Measurements from ENCODE around the gene C3AR1. TPM values are rescaled to one million over a fixed set of nuclear protein-coding genes. Genes with fewer than 3 reads are reported as not detected.

The C3AR1 gene
- total and polyA plus RNA-seq, 2 of the 13 experiments (the other 11 are each of a cell fraction or from before 2014, with no cell fraction given) = not detected

GRCh38 chr12:8077207-8077606 is 11.0 kb upstream of the C3AR1 start (continued):
- TF ChIP-seq ZNF646 (CRISPR knock-in tag; IDR thresholded peaks at IDR 0.05) (no peak), NKX3-1 (CRISPR knock-in tag; IDR thresholded peaks at IDR 0.05) (no peak), DMAP1 (CRISPR knock-in tag; IDR thresholded peaks at IDR 0.05) (no peak), ZNF234 (CRISPR knock-in tag; conservative IDR thresholded peaks at IDR 0.05) (no peak), ZNF782 (CRISPR knock-in tag; IDR thresholded peaks at IDR 0.05; ENCODE audit: borderline replicate concordance) (no peak), HDAC2 (CRISPR knock-in tag; IDR thresholded peaks at IDR 0.05) (no peak), ZNF431 (CRISPR knock-in tag; IDR thresholded peaks at IDR 0.05; ENCODE audit: borderline replicate concordance, low read depth) (no peak), PRDM4 (CRISPR knock-in tag; IDR thresholded peaks at IDR 0.05; ENCODE audit: borderline replicate concordance) (no peak)
- TF ChIP-seq, protein P1, sequence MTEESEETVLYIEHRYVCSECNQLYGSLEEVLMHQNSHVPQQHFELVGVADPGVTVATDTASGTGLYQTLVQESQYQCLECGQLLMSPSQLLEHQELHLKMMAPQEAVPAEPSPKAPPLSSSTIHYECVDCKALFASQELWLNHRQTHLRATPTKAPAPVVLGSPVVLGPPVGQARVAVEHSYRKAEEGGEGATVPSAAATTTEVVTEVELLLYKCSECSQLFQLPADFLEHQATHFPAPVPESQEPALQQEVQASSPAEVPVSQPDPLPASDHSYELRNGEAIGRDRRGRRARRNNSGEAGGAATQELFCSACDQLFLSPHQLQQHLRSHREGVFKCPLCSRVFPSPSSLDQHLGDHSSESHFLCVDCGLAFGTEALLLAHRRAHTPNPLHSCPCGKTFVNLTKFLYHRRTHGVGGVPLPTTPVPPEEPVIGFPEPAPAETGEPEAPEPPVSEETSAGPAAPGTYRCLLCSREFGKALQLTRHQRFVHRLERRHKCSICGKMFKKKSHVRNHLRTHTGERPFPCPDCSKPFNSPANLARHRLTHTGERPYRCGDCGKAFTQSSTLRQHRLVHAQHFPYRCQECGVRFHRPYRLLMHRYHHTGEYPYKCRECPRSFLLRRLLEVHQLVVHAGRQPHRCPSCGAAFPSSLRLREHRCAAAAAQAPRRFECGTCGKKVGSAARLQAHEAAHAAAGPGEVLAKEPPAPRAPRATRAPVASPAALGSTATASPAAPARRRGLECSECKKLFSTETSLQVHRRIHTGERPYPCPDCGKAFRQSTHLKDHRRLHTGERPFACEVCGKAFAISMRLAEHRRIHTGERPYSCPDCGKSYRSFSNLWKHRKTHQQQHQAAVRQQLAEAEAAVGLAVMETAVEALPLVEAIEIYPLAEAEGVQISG (CRISPR knock-in tag; IDR thresholded peaks at IDR 0.05) = no peak

Measured in HepG2 (cell line).